ENCODE measurements around the gene ARHGAP19.
"Not testable (repeated sequence)": the region's sequence is repeated elsewhere in the genome, so short reads cannot be mapped to it uniquely, and the experiment has no call there.

DNA sequence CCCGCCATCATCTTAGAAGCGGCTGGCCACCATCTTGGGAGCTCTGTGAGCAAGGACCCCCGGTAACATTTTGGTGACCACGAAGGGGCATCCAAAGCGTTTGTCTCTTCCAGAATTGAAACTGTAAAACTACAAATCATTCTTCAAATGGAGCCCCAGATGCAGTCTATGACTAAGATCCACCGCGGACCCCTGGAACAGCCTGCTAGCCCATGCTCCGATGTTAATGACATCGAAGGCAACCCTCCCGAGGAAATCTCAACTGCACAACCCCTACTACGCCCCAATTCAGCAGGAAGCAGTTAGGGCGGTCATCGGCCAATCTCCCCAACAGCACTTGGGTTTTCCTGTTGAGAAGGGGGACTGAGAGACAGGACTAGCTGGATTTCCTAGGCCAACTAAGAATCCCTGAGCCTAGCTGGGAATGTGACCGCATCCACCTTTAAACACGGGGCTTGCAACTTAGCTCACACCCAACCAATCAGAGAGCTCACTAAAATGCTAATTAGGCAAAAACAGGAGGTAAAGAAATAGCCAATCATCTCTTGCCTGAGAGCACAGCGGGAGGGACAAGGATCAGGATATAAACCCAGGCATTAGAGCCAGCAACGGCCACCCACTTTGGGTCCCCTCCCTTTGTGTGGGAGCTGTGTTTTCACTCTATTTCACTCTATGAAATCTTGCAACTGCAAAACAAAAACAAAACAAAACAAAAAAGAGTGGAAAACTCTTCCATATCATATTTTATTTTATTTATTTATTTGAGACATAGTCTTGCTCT lies 1.7 kb downstream of the ARHGAP19 start:
- TF ChIP-seq, protein P1, sequence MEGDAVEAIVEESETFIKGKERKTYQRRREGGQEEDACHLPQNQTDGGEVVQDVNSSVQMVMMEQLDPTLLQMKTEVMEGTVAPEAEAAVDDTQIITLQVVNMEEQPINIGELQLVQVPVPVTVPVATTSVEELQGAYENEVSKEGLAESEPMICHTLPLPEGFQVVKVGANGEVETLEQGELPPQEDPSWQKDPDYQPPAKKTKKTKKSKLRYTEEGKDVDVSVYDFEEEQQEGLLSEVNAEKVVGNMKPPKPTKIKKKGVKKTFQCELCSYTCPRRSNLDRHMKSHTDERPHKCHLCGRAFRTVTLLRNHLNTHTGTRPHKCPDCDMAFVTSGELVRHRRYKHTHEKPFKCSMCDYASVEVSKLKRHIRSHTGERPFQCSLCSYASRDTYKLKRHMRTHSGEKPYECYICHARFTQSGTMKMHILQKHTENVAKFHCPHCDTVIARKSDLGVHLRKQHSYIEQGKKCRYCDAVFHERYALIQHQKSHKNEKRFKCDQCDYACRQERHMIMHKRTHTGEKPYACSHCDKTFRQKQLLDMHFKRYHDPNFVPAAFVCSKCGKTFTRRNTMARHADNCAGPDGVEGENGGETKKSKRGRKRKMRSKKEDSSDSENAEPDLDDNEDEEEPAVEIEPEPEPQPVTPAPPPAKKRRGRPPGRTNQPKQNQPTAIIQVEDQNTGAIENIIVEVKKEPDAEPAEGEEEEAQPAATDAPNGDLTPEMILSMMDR (IDR thresholded peaks at IDR 0.05): not testable (repeated sequence)
- not testable (repeated sequence) for TF ChIP-seq EP300, POLR2A (IDR thresholded peaks at IDR 0.05)

Data from tibial nerve (tissue), 4 donors.